ENCODE results near the gene PAOX.

GRCh38 chr10:133439517-133440461, 60.7 kb downstream of the PAOX start:
- TF ChIP-seq, protein P1, sequence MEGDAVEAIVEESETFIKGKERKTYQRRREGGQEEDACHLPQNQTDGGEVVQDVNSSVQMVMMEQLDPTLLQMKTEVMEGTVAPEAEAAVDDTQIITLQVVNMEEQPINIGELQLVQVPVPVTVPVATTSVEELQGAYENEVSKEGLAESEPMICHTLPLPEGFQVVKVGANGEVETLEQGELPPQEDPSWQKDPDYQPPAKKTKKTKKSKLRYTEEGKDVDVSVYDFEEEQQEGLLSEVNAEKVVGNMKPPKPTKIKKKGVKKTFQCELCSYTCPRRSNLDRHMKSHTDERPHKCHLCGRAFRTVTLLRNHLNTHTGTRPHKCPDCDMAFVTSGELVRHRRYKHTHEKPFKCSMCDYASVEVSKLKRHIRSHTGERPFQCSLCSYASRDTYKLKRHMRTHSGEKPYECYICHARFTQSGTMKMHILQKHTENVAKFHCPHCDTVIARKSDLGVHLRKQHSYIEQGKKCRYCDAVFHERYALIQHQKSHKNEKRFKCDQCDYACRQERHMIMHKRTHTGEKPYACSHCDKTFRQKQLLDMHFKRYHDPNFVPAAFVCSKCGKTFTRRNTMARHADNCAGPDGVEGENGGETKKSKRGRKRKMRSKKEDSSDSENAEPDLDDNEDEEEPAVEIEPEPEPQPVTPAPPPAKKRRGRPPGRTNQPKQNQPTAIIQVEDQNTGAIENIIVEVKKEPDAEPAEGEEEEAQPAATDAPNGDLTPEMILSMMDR (IDR thresholded peaks at IDR 0.05; ENCODE audit: low read depth, low read length), result no peak
- no peak for TF ChIP-seq EZH2phosphoT487 (IDR thresholded peaks at IDR 0.05; ENCODE audit: low read depth)

All from OCI-LY3 (cell line).